Right cardiac atrium (tissue), 5 donors: ENCODE data around the gene WWOX. TPM values are rescaled to one million over a fixed set of nuclear protein-coding genes. Genes with fewer than 3 reads are reported as not detected.

Experiments
- ATAC-seq, 2 donors: fragments of 200-7000 bp; cut with Tn5 transposase; one replicate each; pipeline versions ENCODE4 v1.8.0 to v1.9.1; 2020; ENCODE audit warnings: moderate library complexity in 2 of 2, mild to moderate bottlenecking in 1 of 2
- DNase-seq, 3 donors: peaks; one replicate each; pipeline ENCODE4 v3.0.0-alpha.2; 2020
- H3K27ac ChIP-seq: one replicate; pipeline ENCODE4 v1.5.1; 2013; ENCODE audit warnings: mild to moderate bottlenecking, low read length, control low read depth, moderate library complexity
- H3K27me3 ChIP-seq: one replicate; pipeline ENCODE4 v1.6.1; 2013; ENCODE audit not compliant: control insufficient read depth, insufficient read depth
- H3K4me1 ChIP-seq: one replicate; pipeline ENCODE4 v1.6.1; 2013; ENCODE audit warnings: low read length; ENCODE audit not compliant: control insufficient read depth, insufficient read depth
- H3K4me3 ChIP-seq: one replicate; pipeline ENCODE4 v1.5.1; 2013; ENCODE audit warnings: low read length, control low read depth
- H3K9me3 ChIP-seq: one replicate; pipeline ENCODE4 v1.6.1; 2013; ENCODE audit warnings: low read length; ENCODE audit not compliant: control insufficient read depth
- WGBS: extraction: QIAGEN DNeasy Blood & Tissue Kit; methylation state at CpG from one replicate; pipeline ENCODE4 v1.1.7; 2013; 5-methylcytosine and 5-hydroxymethylcytosine counted together
- intact Hi-C, 4 donors: fragments of 100-400 bp; cut with DNase I; formaldehyde crosslinking; loops; one replicate each; pipeline versions ENCODE4 v1.11.0 to v1.14.0; 2022 to 2023
- polyA plus RNA-seq: library from polyadenylated mRNA; stranded (reverse); fragments of 200-250 nt; gene quantifications from one replicate; pipeline ENCODE4 v1.2.3, GENCODE V29; 2013
- total RNA-seq, 4 donors: library from RNA; stranded (reverse); fragmentation: NEBNext Ultra II Directional; extraction: Animal tissue kit (Norgen Biotek cat#: 25700); gene quantifications; one replicate each; pipeline ENCODE4 v1.2.1, GENCODE V29; 2021
- donor health status: healthy with polysubstance abuse.
- donor health status: DM: no; HTN: yes; CAD: no.
- donor health status: DM: no; HTN: no; CAD: no.
- donor health status: DM: no; HTN: yes; CAD: no; lungs with severe emphysema.
- donor health status: DM: yes; HTN: yes; CAD: no.

The WWOX gene
- total and polyA plus RNA-seq, 5 donors: 6.0 to 14.9 (median 13.1) TPM

GRCh38 chr16:78105517-78105916 is 6.1 kb downstream of the WWOX start:
- Histone ChIP-seq H3K9me3 (no peaks in the 10 kb centered on the region), H3K4me3 (no peak overlapping the region), H3K27ac (no peak overlapping the region), H3K4me1 (peaks cover 3% of the 10 kb centered on the region), H3K27me3 (no peaks in the 10 kb centered on the region)
- ATAC-seq (no peak), DNase-seq (no peak)
- WGBS: 92% methylated on average over 4 of the region's 4 CpGs
- intact Hi-C loops: no loop called here

DNA sequence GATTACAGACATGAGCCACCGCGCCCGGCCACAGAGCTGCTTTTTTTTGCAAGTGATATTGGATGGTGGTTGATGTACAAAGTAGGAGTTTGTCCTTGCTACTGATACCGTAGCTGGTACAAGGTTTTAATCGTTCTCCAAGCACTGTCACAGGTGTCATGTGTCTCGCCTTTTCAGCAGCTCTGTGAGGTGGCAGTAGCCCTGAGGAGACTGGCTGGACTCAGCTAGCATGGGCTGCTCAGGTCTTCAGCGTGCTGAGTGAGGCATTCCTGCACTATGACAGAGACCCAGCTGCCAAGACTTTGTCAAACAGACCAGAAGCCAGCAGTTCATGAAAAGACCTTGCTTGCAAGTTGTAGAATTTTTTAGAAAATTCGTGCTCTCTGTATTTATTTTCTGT is 7.2 kb downstream of the WWOX start:
- 64% methylated on average over 8 of the region's 8 CpGs for WGBS
- intact Hi-C loops: no loop called here

DNA sequence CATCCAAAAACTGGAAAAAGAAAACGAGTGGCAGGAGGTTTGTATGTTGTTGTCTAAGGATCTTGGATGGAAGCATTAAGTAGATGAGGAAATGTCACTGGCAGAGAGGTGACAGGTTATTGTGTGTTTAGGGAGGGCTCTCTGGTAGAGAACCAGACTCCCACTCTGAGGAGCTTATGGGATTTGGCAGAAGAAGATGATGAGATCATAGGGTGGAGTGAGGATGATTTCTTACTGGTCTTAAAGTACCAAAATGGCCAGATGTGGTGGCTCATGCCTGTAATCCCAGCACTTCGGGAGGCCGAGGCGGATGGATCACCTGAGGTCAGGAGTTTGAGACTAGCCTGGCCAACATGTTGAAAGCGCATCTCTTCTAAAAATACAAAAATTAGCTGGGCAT is 9.0 kb downstream of the WWOX start:
- 85% methylated on average over 5 of the region's 5 CpGs for WGBS
- H3K27ac ChIP-seq: no peak overlapping the region
- H3K9me3 ChIP-seq: no peaks in the 10 kb centered on the region
- no peak for ATAC-seq
- H3K4me3 ChIP-seq: no peak overlapping the region
- H3K4me1 ChIP-seq: peaks cover 3% of the 10 kb centered on the region
- intact Hi-C loops: no loop called here
- no peaks in the 10 kb centered on the region for H3K27me3 ChIP-seq
- no peak for DNase-seq

More for the DNA sequence above, 7.2 kb downstream of the WWOX start:
- Histone ChIP-seq H3K27ac (no peak overlapping the region), H3K4me1 (peaks cover 3% of the 10 kb centered on the region), H3K9me3 (no peaks in the 10 kb centered on the region), H3K27me3 (no peaks in the 10 kb centered on the region), H3K4me3 (no peak overlapping the region)
- DNase-seq (no peak), ATAC-seq (no peak)

DNA sequence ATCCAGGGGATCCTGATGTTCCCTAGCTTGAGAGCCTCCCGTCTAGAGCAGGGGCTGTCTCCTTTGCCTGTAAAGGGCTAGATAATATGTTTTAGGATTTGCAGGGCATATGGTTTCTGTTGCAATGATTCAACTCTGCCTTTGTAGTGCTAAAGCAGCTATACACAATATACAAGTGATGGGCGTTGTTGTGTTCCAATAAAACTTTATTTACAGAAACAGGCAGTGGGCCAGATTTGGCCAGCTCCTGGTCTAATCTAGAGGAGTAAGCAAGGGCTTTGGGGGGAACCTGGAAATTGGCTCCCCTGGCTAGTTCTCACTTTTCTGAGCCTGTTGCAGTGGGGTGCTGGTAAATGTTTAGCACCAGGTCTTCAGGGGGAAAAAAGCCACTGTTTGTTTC is 13.8 kb downstream of the WWOX start:
- WGBS: over 99% methylated on average over 2 of the region's 2 CpGs
- no peak for DNase-seq
- H3K27me3 ChIP-seq: no peaks in the 10 kb centered on the region
- no peaks in the 10 kb centered on the region for H3K4me1 ChIP-seq
- H3K4me3 ChIP-seq: no peak overlapping the region
- no peaks in the 10 kb centered on the region for H3K9me3 ChIP-seq
- no peak for ATAC-seq
- H3K27ac ChIP-seq: no peak overlapping the region
- intact Hi-C loops: no loop called here

GRCh38 chr16:78115659-78116058 is 16.2 kb downstream of the WWOX start:
- intact Hi-C loops: no loop called here
- ATAC-seq (no peak), DNase-seq (no peak)
- Histone ChIP-seq H3K9me3 (no peaks in the 10 kb centered on the region), H3K4me1 (no peaks in the 10 kb centered on the region), H3K4me3 (no peak overlapping the region), H3K27ac (no peak overlapping the region), H3K27me3 (no peaks in the 10 kb centered on the region)
- WGBS: 93% methylated on average over 5 of the region's 5 CpGs

GRCh38 chr16:78116946-78117345 is 17.5 kb downstream of the WWOX start:
- ATAC-seq: peak in 1 of 2 donors; percentile 11
- Histone ChIP-seq H3K9me3 (no peaks in the 10 kb centered on the region), H3K27ac (no peak overlapping the region), H3K4me1 (no peaks in the 10 kb centered on the region), H3K27me3 (no peaks in the 10 kb centered on the region), H3K4me3 (no peak overlapping the region)
- intact Hi-C loops: no loop called here
- WGBS: 70% methylated on average over 4 of the region's 4 CpGs
- DNase-seq: no peak

GRCh38 chr16:78117391-78117790 is 17.9 kb downstream of the WWOX start:
- Histone ChIP-seq H3K4me1 (no peaks in the 10 kb centered on the region), H3K27me3 (no peaks in the 10 kb centered on the region), H3K9me3 (no peaks in the 10 kb centered on the region), H3K27ac (no peak overlapping the region), H3K4me3 (no peak overlapping the region)
- DNase-seq: no peak
- WGBS: 78% methylated on average over 5 of the region's 5 CpGs
- peak in 1 of 2 donors; percentile 48 for ATAC-seq
- intact Hi-C loops: no loop called here

DNA sequence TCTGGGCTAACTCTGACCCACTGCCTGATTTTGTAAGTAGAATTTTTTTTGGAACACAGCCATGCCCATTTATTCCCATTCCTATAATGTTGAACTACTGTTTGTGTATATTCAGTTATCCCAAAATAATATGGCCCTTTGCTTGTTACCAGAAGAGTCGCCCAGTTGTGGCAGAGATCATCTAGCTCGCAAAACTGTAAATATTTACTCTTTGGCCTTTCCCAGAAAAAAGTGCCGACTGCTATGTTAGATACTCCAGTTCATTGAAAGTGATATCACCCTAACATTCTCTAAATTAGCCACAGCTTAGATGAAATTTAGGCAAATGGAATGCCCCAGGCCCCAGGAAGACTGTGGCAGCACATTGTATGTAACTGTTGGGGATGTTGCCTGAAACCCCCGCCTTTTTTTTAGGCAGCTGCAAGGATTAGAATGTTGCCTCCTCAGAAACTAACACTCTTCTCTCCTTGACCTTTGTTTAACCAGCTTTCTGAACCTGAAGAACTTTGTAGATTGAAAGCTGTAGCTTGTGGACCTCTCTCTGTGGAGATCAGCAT is 19.1 kb downstream of the WWOX start:
- DNase-seq: no peak
- Histone ChIP-seq H3K27me3 (no peaks in the 10 kb centered on the region), H3K4me1 (no peaks in the 10 kb centered on the region), H3K9me3 (no peaks in the 10 kb centered on the region), H3K27ac (no peak overlapping the region), H3K4me3 (no peak overlapping the region)
- intact Hi-C loops: no loop called here
- no peak for ATAC-seq
- WGBS: 73% methylated on average over 4 of the region's 4 CpGs

DNA sequence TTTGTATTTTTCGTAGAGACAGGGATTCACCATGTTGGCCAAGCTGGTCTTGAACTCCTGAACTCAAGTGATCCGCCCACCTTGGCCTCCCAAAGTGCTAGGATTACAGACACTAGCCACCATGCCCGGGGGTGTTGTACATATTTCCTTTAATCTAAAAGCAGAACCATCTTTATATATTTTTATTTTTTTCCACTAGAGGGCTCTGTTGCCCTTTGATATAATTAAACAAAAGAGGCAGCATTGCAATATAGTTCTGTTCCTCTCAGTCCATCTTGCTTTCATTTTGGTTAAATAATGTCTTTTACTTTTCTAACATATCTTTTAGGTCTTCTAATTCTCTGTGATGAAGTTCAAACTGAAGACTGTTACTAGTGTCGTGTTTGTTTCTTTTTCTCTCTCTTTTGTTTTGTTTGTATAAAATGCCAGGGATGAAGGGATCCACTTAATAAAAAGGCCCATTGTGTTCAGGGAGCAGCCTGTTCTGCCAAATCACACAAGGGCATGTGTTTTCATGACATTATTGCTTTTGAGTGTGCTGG is 23.4 kb downstream of the WWOX start:
- DNase-seq (peak in 1 of 3 donors; percentile 66), ATAC-seq (peak; percentile 79 to 86)
- Histone ChIP-seq H3K9me3 (no peaks in the 10 kb centered on the region), H3K4me1 (no peaks in the 10 kb centered on the region), H3K27ac (peak overlapping the region; percentile 37), H3K4me3 (no peak overlapping the region), H3K27me3 (no peaks in the 10 kb centered on the region)
- WGBS: 10% methylated on average over 4 of the region's 4 CpGs
- intact Hi-C loops: loop anchor here in 3 of 4 donors (5.0 to 10.0 kb wide), 4 partner anchors 112 to 1482 kb away; partner anchors contain the start of gene MAF (in 1 of the 3)

DNA sequence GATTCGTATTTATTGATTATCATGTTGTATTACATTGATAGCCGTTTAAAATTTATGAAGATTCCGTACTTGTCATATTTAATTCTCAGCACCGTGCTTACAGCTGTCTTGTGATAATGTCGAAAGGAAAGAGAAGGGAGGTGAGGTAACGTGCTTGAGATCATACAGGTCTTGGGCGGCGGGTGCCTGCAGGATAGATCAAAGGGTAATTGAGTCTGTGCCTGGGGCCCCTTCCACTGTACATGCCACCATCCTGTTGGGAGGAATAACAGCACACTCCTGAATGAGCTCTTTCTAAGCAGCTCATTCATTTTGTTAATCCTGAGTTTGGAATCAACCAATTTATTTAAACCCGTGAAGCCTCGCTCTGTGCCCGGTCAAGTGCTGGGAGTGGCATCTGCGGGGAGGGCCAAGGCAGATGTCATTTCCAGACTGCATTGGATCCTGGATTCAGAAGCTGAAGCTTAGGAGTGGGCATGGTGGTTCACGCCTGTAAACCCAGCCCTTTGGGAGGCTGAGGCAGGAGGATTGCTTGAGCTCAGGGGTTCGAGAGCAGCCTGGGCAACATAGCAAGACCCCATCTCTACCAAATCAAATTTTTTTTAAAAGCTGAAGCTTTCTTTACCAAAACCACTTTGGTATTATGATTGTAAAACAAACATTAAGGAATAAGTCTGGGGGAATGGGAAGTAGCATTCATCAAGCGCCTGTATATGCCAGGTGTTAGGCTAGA is 25.8 kb downstream of the WWOX start:
- DNase-seq: no peak
- Histone ChIP-seq H3K27me3 (no peaks in the 10 kb centered on the region), H3K4me1 (peaks cover 2% of the 10 kb centered on the region), H3K4me3 (no peak overlapping the region), H3K9me3 (no peaks in the 10 kb centered on the region), H3K27ac (no peak overlapping the region)
- WGBS: 94% methylated on average over 15 of the region's 15 CpGs
- intact Hi-C loops: loop anchor here (5.0 to 10.0 kb wide), 4 partner anchors 110 to 1480 kb away; partner anchors contain the start of gene MAF (in 1 of the 4)
- no peak for ATAC-seq

DNA sequence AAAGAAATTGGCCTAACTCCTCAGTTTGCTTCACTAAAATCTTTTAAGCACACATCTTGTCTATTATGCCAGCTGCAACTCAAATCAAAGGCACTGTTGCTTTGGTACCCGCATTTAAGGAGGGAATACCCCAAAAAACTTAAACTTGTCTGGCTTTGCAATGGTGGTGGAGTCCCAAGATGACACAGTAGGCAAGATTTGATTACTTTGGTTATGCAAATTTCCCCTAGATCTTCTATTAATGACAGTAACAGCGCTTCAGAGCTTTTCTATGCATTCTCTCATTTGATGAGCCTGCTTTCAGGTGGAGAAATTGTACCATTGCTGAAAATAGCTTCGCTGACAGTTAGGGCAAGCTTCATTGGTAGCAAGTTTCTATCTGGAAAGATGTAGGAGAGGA is 27.2 kb downstream of the WWOX start:
- DNase-seq: no peak
- intact Hi-C loops: loop anchor here (5.0 to 10.0 kb wide), 4 partner anchors 108 to 1478 kb away; partner anchors contain the start of gene MAF (in 1 of the 4)
- no peaks in the 10 kb centered on the region for H3K27me3 ChIP-seq
- no peak for ATAC-seq
- H3K27ac ChIP-seq: peak overlapping the region; percentile 45
- peaks cover 2% of the 10 kb centered on the region for H3K4me1 ChIP-seq
- no peak overlapping the region for H3K4me3 ChIP-seq
- 93% methylated on average over 3 of the region's 3 CpGs for WGBS
- no peaks in the 10 kb centered on the region for H3K9me3 ChIP-seq
